Kidney (tissue), 14 donors: ENCODE results near the gene PADI2. TPM values are rescaled to one million over a fixed set of nuclear protein-coding genes. Genes with fewer than 3 reads are reported as not detected.

Source experiments
- DNase-seq, 5 donors: peaks; one replicate each; pipeline ENCODE4 v3.0.0-alpha.2; 2013 to 2020
- FAIRE-seq: peaks from 2 replicates; lab custom pipeline; 2012; peaks lifted over from hg19 to GRCh38; lab: Jason Lieb, UNC
- H3K27ac ChIP-seq, 2 donors: one replicate each; pipeline ENCODE4 v1.7.0; 2013; ENCODE audit warnings: low read depth in 2 of 2, low read length in 2 of 2, inconsistent platforms in 1 of 2
- H3K27me3 ChIP-seq: one replicate; pipeline ENCODE4 v1.7.1; 2013; ENCODE audit warnings: low read length, inconsistent platforms; ENCODE audit not compliant: control insufficient read depth, insufficient read depth
- H3K36me3 ChIP-seq, 3 donors: one replicate each; pipeline versions ENCODE4 v1.7.0 to v1.7.1; 2013; ENCODE audit warnings: low read length in 3 of 3, control low read depth in 1 of 3, inconsistent platforms in 1 of 3; ENCODE audit not compliant: insufficient read depth in 3 of 3, control insufficient read depth in 2 of 3
- H3K4me1 ChIP-seq, 3 donors: one replicate each; pipeline versions ENCODE4 v1.7.0 to v1.7.1; 2013; ENCODE audit warnings: low read length in 3 of 3, inconsistent platforms in 1 of 3, low read depth in 1 of 3; ENCODE audit not compliant: control insufficient read depth in 2 of 3, insufficient read depth in 2 of 3
- H3K4me3 ChIP-seq, 3 donors: one replicate each; pipeline versions ENCODE4 v1.7.0 to v1.8.1; 2013; ENCODE audit warnings: low read length in 3 of 3, control low read depth in 1 of 3, inconsistent platforms in 1 of 3
- H3K9ac ChIP-seq, 3 donors: one replicate each; pipeline versions ENCODE4 v1.7.0 to v1.7.1; 2013; ENCODE audit warnings: low read length in 3 of 3, control low read depth in 1 of 3, inconsistent platforms in 1 of 3
- H3K9me3 ChIP-seq, 3 donors: one replicate each; pipeline versions ENCODE4 v1.7.0 to v1.7.1; 2013; ENCODE audit warnings: low read length in 3 of 3, control low read depth in 1 of 3, inconsistent platforms in 1 of 3; ENCODE audit not compliant: control insufficient read depth in 2 of 3, insufficient read depth in 1 of 3
- intact Hi-C: fragments of 100-400 bp; cut with DNase I; formaldehyde crosslinking; loops from one replicate; pipeline ENCODE4 v1.11.1; 2022
- polyA plus RNA-seq: library from polyadenylated mRNA; stranded (reverse); fragments of 350-450 nt; fragmentation: Illumina TruSeq; extraction: RNeasy Lipid Tissue Mini Kit (QIAGEN cat#74804); gene quantifications from one replicate; pipeline ENCODE4 v1.2.3, GENCODE V29; 2014; ENCODE audit warnings: low read depth, low replicate concordance; ENCODE audit not compliant: insufficient read depth
- total RNA-seq: library from RNA; stranded (reverse); fragmentation: NEBNext Ultra II Directional; extraction: Animal tissue kit (Norgen Biotek cat#: 25700); gene quantifications from one replicate; pipeline ENCODE4 v1.2.1, GENCODE V29; 2021
- TF ChIP-seq, protein P1 (sequence below): IDR thresholded peaks from 3 replicates; pipeline ENCODE4 v1.5.1; 2012; ENCODE audit warnings: mild to moderate bottlenecking, moderate library complexity, borderline replicate concordance; ENCODE audit not compliant: insufficient read depth; ENCODE audit errors: extremely low read depth
- donor health status: control.
- donor health status: control.
- donor health status: control.
- donor health status: control.
- donor health status: control.
- donor health status: DM: yes; HTN: yes; CAD: no.
- donor health status: Normal renal cell carcinoma (clear cell type).

Gene PADI2
- total and polyA plus RNA-seq, 2 donors from 2014 or later: 6.0 to 11.7 TPM

DNA sequence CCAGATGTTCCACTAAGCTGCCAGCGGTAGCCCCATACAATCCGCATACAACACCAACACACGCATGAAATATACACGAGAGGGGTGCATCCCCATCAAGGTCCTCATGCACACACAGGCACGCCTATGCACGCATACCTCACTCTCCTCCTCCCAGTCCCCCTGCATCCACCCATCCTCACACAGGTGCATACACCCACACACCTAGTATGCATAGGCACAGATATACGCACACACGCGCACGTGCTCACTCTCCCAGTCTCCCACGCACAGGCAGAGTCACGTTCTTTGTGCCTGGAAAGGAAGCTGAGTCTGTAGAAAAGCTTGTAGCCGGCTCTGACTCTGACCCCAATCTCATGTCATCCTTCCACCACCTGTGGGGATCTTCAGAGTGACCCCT lies 16.9 kb upstream of the PADI2 start:
- Histone ChIP-seq H3K9me3 (no peaks in the 10 kb centered on the region), H3K27ac (no peak overlapping the region), H3K4me1 (no peaks in the 10 kb centered on the region), H3K36me3 (no peaks in the 10 kb centered on the region), H3K9ac (no peak overlapping the region), H3K4me3 (no peak overlapping the region), H3K27me3 (no peaks in the 10 kb centered on the region)
- FAIRE-seq (no peak), DNase-seq (no peak)
- TF ChIP-seq, protein P1, sequence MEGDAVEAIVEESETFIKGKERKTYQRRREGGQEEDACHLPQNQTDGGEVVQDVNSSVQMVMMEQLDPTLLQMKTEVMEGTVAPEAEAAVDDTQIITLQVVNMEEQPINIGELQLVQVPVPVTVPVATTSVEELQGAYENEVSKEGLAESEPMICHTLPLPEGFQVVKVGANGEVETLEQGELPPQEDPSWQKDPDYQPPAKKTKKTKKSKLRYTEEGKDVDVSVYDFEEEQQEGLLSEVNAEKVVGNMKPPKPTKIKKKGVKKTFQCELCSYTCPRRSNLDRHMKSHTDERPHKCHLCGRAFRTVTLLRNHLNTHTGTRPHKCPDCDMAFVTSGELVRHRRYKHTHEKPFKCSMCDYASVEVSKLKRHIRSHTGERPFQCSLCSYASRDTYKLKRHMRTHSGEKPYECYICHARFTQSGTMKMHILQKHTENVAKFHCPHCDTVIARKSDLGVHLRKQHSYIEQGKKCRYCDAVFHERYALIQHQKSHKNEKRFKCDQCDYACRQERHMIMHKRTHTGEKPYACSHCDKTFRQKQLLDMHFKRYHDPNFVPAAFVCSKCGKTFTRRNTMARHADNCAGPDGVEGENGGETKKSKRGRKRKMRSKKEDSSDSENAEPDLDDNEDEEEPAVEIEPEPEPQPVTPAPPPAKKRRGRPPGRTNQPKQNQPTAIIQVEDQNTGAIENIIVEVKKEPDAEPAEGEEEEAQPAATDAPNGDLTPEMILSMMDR: no peak
- intact Hi-C loops: no loop called here

DNA sequence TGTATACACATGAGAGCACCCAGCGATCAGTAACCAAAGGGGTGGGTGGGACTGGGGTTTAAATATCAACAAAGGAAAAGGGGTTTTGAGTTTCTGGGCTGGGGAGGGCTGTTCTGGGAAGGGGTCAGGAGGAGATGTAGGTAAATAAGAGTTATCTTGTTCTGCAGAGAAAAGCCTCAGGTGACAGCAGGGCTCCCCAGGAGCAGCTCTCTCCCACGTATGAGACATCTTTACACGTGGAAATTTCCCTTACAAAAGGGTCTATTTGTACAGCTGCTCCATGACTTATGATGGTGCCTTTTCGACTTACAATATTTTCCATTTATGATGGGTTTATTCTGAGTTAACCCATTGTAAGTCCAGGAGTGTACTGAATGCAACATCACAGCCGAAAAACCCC lies 16.3 kb upstream of the PADI2 start:
- Histone ChIP-seq H3K27me3 (no peaks in the 10 kb centered on the region), H3K9ac (no peak overlapping the region), H3K36me3 (no peaks in the 10 kb centered on the region), H3K9me3 (no peaks in the 10 kb centered on the region), H3K4me1 (no peaks in the 10 kb centered on the region), H3K4me3 (no peak overlapping the region), H3K27ac (no peak overlapping the region)
- DNase-seq (no peak), FAIRE-seq (no peak)
- TF ChIP-seq, protein P1: no peak
- intact Hi-C loops: no loop called here

DNA sequence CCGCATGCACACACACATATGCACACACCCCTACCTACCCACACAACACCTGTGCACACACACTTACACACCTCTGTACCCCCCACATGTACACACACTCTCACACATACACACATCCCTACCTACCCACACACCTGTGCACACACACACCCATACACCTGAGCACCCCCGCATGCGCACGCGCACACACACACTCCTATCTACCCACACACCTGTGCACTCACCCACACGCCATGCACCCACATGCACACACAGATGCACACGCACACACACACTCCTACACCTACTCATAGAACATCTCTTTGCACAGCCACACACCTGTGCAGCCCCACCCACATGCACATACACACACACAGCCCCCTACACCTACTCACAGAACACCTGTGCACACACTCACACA lies 15.5 kb upstream of the PADI2 start:
- FAIRE-seq: no peak

DNA sequence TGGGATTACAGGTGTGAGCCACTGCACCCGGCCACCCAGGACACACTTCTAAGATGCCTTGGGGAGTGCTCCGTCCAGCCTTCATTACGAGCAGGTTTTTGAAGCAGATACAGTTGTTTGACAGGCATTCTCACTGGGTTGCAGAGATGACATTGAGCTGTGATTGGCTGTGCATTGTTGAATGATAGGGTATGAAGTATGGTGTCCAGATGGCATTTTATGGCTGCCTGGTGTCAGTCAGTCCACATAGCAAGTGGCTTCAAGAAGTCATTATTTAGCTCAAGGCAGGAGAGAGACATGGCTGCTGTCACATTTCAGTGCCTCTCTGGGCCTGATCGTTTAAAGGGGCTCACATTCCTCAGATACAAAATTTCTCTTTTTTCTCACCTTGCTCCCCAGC lies 14.8 kb upstream of the PADI2 start:
- Histone ChIP-seq H3K9me3 (no peaks in the 10 kb centered on the region), H3K4me1 (no peaks in the 10 kb centered on the region), H3K27ac (no peak overlapping the region), H3K27me3 (no peaks in the 10 kb centered on the region), H3K4me3 (no peak overlapping the region), H3K36me3 (no peaks in the 10 kb centered on the region), H3K9ac (no peak overlapping the region)
- intact Hi-C loops: no loop called here
- TF ChIP-seq, protein P1: no peak
- FAIRE-seq (no peak), DNase-seq (no peak)

More for the DNA sequence above, 15.5 kb upstream of the PADI2 start:
- Histone ChIP-seq H3K9ac (no peak overlapping the region), H3K27ac (no peak overlapping the region), H3K4me3 (no peak overlapping the region), H3K4me1 (no peaks in the 10 kb centered on the region), H3K27me3 (no peaks in the 10 kb centered on the region), H3K9me3 (no peaks in the 10 kb centered on the region), H3K36me3 (no peaks in the 10 kb centered on the region)
- intact Hi-C loops: no loop called here
- no peak for DNase-seq
- TF ChIP-seq, protein P1: no peak
